GM12878 (cell line): ENCODE data around the gene ZNF526. TPM values are rescaled to one million over a fixed set of nuclear protein-coding genes. Genes with fewer than 3 reads are reported as not detected.

ENCODE experiments used
- ATAC-seq: fragments of 200-7000 bp; cut with Tn5 transposase; 3 replicates; pipeline ENCODE4 v1.9.1; 2020; ENCODE audit warnings: mild to moderate bottlenecking, moderate library complexity
- BruUV-seq: library from RNA; stranded (reverse); fragments of 400-500 nt; replicated peaks from 2 replicates; lab custom pipeline; 2021; lab: Mats Ljungman, UMichigan
- CTCF ChIA-PET: fragments of 300-600 bp; sonication (Branson Sonifier 250); formaldehyde crosslinking; extraction: SDS; loops from one replicate; lab custom pipeline; 2021; ENCODE audit warnings: inconsistent platforms; lab: Yijun Ruan, JAX
- POLR2A ChIA-PET: fragments of 350-600 bp; formaldehyde crosslinking; extraction: SDS; loops from one replicate; lab custom pipeline; 2021; ENCODE audit warnings: inconsistent platforms; lab: Charles Lee
- RAD21 ChIA-PET: fragments of 300-600 bp; sonication (Branson Sonifier 250); formaldehyde crosslinking; loops from one replicate; lab custom pipeline; 2023; ENCODE audit warnings: antibody characterized with exemption; ENCODE audit not compliant: unreplicated experiment; lab: Charles Lee
- SMC1A ChIA-PET: fragments of 300-600 bp; sonication (Branson Sonifier 250); formaldehyde crosslinking; loops from one replicate; lab custom pipeline; 2023; ENCODE audit not compliant: unreplicated experiment, uncharacterized antibody; lab: Charles Lee
- DNase-seq: peaks from one replicate; pipeline ENCODE4 v3.0.0-alpha.2; 2011; ENCODE audit warnings: low read depth, low spot score
- FAIRE-seq: peaks from 3 replicates; lab custom pipeline; 2011; peaks lifted over from hg19 to GRCh38; lab: Jason Lieb, UNC
- H2AFZ ChIP-seq: 2 replicates; pipeline ENCODE4 v1.6.0; 2011; ENCODE audit warnings: low read depth, low read length, control low read depth; ENCODE audit not compliant: control insufficient read depth
- H3K27ac ChIP-seq: 2 replicates; pipeline ENCODE4 v1.5.1; 2011; ENCODE audit warnings: control low read depth; ENCODE audit not compliant: control insufficient read depth, insufficient read depth
- H3K27me3 ChIP-seq, 2 experiments: replicated peaks in 1 of 2; 2 replicates each; pipeline versions ENCODE4 v1.6.0 to v1.6.1; 2011; ENCODE audit warnings: low read length in 1 of 2; ENCODE audit not compliant: control insufficient read depth in 2 of 2, insufficient read depth in 2 of 2
- H3K36me3 ChIP-seq, 2 experiments: 2 replicates each; pipeline ENCODE4 v1.5.1; 2011; ENCODE audit warnings: low read length in 1 of 2; ENCODE audit not compliant: control insufficient read depth in 2 of 2, insufficient read depth in 2 of 2
- H3K4me1 ChIP-seq: 2 replicates; pipeline ENCODE4 v1.6.1; 2011; ENCODE audit warnings: mild to moderate bottlenecking, low read length, moderate library complexity, mixed read lengths; ENCODE audit not compliant: control insufficient read depth, insufficient read depth
- H3K4me2 ChIP-seq: 2 replicates; pipeline ENCODE4 v1.6.0; 2011; ENCODE audit warnings: control low read depth; ENCODE audit not compliant: control insufficient read depth, insufficient read depth
- H3K4me3 ChIP-seq: fragments of 200-600 bp; sonication (generic); 2 replicates; pipeline ENCODE4 v1.5.1; 2016
- H3K79me2 ChIP-seq: 2 replicates; pipeline ENCODE4 v1.6.0; 2011; ENCODE audit warnings: low read length; ENCODE audit not compliant: control insufficient read depth, insufficient read depth
- H3K9ac ChIP-seq: 2 replicates; pipeline ENCODE4 v1.8.0; 2011; ENCODE audit warnings: low read length, control low read depth, mixed read lengths; ENCODE audit not compliant: control insufficient read depth, insufficient read depth
- H3K9me3 ChIP-seq: replicated peaks from 3 replicates; pipeline ENCODE4 v1.5.1; 2011; ENCODE audit warnings: mild to moderate bottlenecking, low read length; ENCODE audit not compliant: control insufficient read depth, insufficient read depth
- H4K20me1 ChIP-seq: 2 replicates; pipeline ENCODE4 v1.6.0; 2011; ENCODE audit not compliant: control insufficient read depth, insufficient read depth
- ASH2L ChIP-seq: fragments of 300-600, 200-600 bp; sonication (generic); IDR thresholded peaks from 2 replicates; pipeline ENCODE4 v1.6.1; 2017; ENCODE audit warnings: low read depth, mild to moderate bottlenecking, borderline replicate concordance
- ATF7 ChIP-seq: fragments of 450-650 bp; IDR thresholded peaks from 2 replicates; pipeline ENCODE4 v1.6.1; 2016; ENCODE audit warnings: low read depth, mild to moderate bottlenecking
- BACH1 ChIP-seq: fragments of 450-650 bp; IDR thresholded peaks from 2 replicates; pipeline ENCODE4 v1.6.1; 2017; ENCODE audit warnings: mild to moderate bottlenecking, borderline replicate concordance
- BHLHE40 ChIP-seq, 2 experiments: fragments of 450-650 bp in 1 of 2; IDR thresholded peaks; 2 replicates each; pipeline ENCODE4 v1.6.1; 2011 to 2017; ENCODE audit warnings: low read depth in 2 of 2, borderline replicate concordance in 1 of 2, improper control_type of control experiment in 1 of 2, low read length in 1 of 2, mild to moderate bottlenecking in 1 of 2
- CREB1 ChIP-seq: IDR thresholded peaks from 2 replicates; pipeline ENCODE4 v1.6.1; 2012; ENCODE audit warnings: low read depth, mild to moderate bottlenecking, inconsistent platforms
- EGR1 ChIP-seq, 2 experiments: IDR thresholded peaks; 1 replicate in 1 of 2; 2 replicates in 1 of 2; pipeline ENCODE4 v1.6.1; 2011 to 2012; ENCODE audit warnings: low read depth in 2 of 2, low read length in 2 of 2, borderline replicate concordance in 1 of 2, mild to moderate bottlenecking in 1 of 2, moderate library complexity in 1 of 2
- FOS ChIP-seq: IDR thresholded peaks from 3 replicates; pipeline ENCODE4 v1.6.1; 2011; ENCODE audit warnings: borderline replicate concordance; ENCODE audit not compliant: insufficient read length; ENCODE audit errors: extremely low read depth
- GATAD2B ChIP-seq: fragments of 450-650 bp; conservative IDR thresholded peaks from 2 replicates; pipeline ENCODE4 v1.6.1; 2017; ENCODE audit warnings: low read depth, mild to moderate bottlenecking, moderate library complexity
- HCFC1 ChIP-seq: fragments of 150-350 bp; IDR thresholded peaks from 2 replicates; pipeline ENCODE4 v1.6.1; 2014; ENCODE audit warnings: low read length
- HDGF ChIP-seq: fragments of 450-650 bp; IDR thresholded peaks from 2 replicates; pipeline ENCODE4 v1.6.1; 2016; ENCODE audit warnings: antibody characterized with exemption
- PBX3 ChIP-seq: IDR thresholded peaks from 2 replicates; pipeline ENCODE4 v1.6.1; 2011; ENCODE audit warnings: mild to moderate bottlenecking, low read depth, low read length, moderate library complexity; ENCODE audit not compliant: insufficient replicate concordance
- POLR2A ChIP-seq: IDR thresholded peaks from 2 replicates; pipeline ENCODE4 v1.6.1; 2011; ENCODE audit warnings: low read depth, mild to moderate bottlenecking, low read length
- POLR2AphosphoS5 ChIP-seq: IDR thresholded peaks from 2 replicates; pipeline ENCODE4 v1.6.1; 2011; ENCODE audit warnings: mild to moderate bottlenecking, low read length, inconsistent platforms
- RELB ChIP-seq: fragments of 450-650 bp; IDR thresholded peaks from 2 replicates; pipeline ENCODE4 v1.6.1; 2017; ENCODE audit warnings: low read depth, mild to moderate bottlenecking, moderate library complexity
- RUNX3 ChIP-seq: IDR thresholded peaks from 2 replicates; pipeline ENCODE4 v1.6.1; 2012; ENCODE audit warnings: low read length, inconsistent platforms
- SP1 ChIP-seq: IDR thresholded peaks from one replicate; pipeline ENCODE4 v1.6.1; 2011; ENCODE audit warnings: low read depth, low read length
- TARDBP ChIP-seq: IDR thresholded peaks from 2 replicates; pipeline ENCODE4 v1.6.1; 2016; ENCODE audit warnings: borderline replicate concordance
- TCF12 ChIP-seq: IDR thresholded peaks from 2 replicates; pipeline ENCODE4 v1.6.1; 2011; ENCODE audit warnings: low read depth, mild to moderate bottlenecking, low read length
- TCF3 ChIP-seq: IDR thresholded peaks from 2 replicates; pipeline ENCODE4 v1.6.1; 2012; ENCODE audit warnings: low read depth, mild to moderate bottlenecking, low read length, borderline replicate concordance; ENCODE audit not compliant: insufficient read depth
- ZZZ3 ChIP-seq: IDR thresholded peaks from 2 replicates; pipeline ENCODE4 v1.6.1; 2011; ENCODE audit warnings: low read depth; ENCODE audit not compliant: control insufficient read depth, insufficient read length
- WGBS: methylation state at CpG from one replicate; pipeline ENCODE4 v1.1.6; 2016; ENCODE audit warnings: low lambda C conversion rate; ENCODE audit not compliant: insufficient replicate concordance, insufficient coverage; ENCODE audit errors: missing lambda C conversion rate; 5-methylcytosine and 5-hydroxymethylcytosine counted together
- in situ Hi-C: fragments of 300-500 bp; cut with MboI; formaldehyde crosslinking; loops from 9 replicates; pipeline ENCODE4 v1.14.3; 2018; ENCODE audit warnings: mixed read lengths
- intact Hi-C: fragments of 100-400 bp; cut with micrococcal nuclease; formaldehyde crosslinking; loops from one replicate; pipeline ENCODE4 v1.14.2; 2022; ENCODE audit not compliant: unreplicated experiment
- polyA plus RNA-seq, 11 experiments: library from polyadenylated mRNA; depleted of rRNA in 4 of 11; unstranded in 6 of 11; stranded (reverse) in 5 of 11; fragments of >200 nt; fragmentation: Nextera tagmentation in 4 of 11; fragmentation: Illumina TruSeq in 1 of 11; extraction: Ambion mirVana in 4 of 11; extraction: Trizol in 1 of 11; gene quantifications; 1 replicate in 1 of 11; 2 replicates in 10 of 11; pipeline versions ENCODE4 v1.2.1 to v1.2.3, GENCODE V29; 2011 to 2016; ENCODE audit warnings: inconsistent platforms in 2 of 11, missing spikeins in 2 of 11, low read depth in 1 of 11
- total RNA-seq, 4 experiments: library from RNA; depleted of rRNA in 3 of 4; stranded (reverse); fragments of >200 nt in 3 of 4; fragmentation: Illumina TruSeq in 1 of 4; extraction: Trizol in 1 of 4; gene quantifications; 2 replicates each; pipeline versions ENCODE4 v1.2.1 to v1.2.3, GENCODE V29; 2013 to 2021

The ZNF526 gene
- total and polyA plus RNA-seq, 10 of the 15 experiments (the other 5 are each of a cell fraction or from before 2014, with no cell fraction given) = 1.8 to 18.3 (median 5.5) TPM

- intact Hi-C loops = loop anchor here (1.0 to 5.0 kb wide), 3 partner anchors 67 to 126 kb away; partner anchors contain the start of genes MEGF8 and POU2F2
- TF ChIP-seq EGR1 (IDR thresholded peaks at IDR 0.05; ENCODE audit: borderline replicate concordance in 1 of 2, low read depth in 2 of 2, low read length in 2 of 2) (peak in 1 of 2 experiments; percentile 7; a peak in 1 of 3 replicates), BACH1 (0 out of 2 replicates have a peak, but pooled peaks have one; percentile 22), POLR2AphosphoS5 (peak; percentile 21; the same call in 1 of the 2 replicates), CREB1 (0 out of 2 replicates have a peak, but pooled peaks have one; percentile 17), TCF12 (peak; percentile 64; the same call in 1 of the 2 replicates), GATAD2B (no peak), SP1 (peak; percentile 20), RELB (0 out of 2 replicates have a peak, but pooled peaks have one; percentile 15), TARDBP (peak; percentile 46; the same call in 1 of the 2 replicates), HCFC1 (peak; percentile 20; the same call in 1 of the 2 replicates), ATF7 (no peak), ASH2L (no peak), TCF3 (peak; percentile 35; the same call in 1 of the 2 replicates), POLR2A (peak; percentile 79; the same call in 1 of the 2 replicates), BHLHE40 (IDR thresholded peaks at IDR 0.05; ENCODE audit: borderline replicate concordance in 1 of 2, low read depth in 2 of 2, low read length in 1 of 2) (peak in 1 of 2 experiments; percentile 5; a peak in 1 of 4 replicates), FOS (no peak), HDGF (peak; percentile 31; the same call in 1 of the 2 replicates), RUNX3 (peak; percentile 65), ZZZ3 (no peak), PBX3 (peak; percentile 76)
Measured at GRCh38 chr19:42198676-42199439, 21.3 kb upstream of the ZNF526 start.

More at GRCh38 chr19:42198676-42199439, 21.3 kb upstream of the ZNF526 start:
- Histone ChIP-seq H3K9me3 (no peaks in the 10 kb centered on the region; the same call in 2 of the 3 replicates), H3K27ac (peak overlapping the region; percentile 95), H3K9ac (peak overlapping the region; percentile 57), H3K79me2 (peaks cover 9% of the 10 kb centered on the region), H2AFZ (no peak overlapping the region; the same call in 1 of the 2 replicates), H3K4me2 (peak overlapping the region; percentile 90), H3K27me3 (no peaks in the 10 kb centered on the region), H3K4me1 (peaks cover 59% of the 10 kb centered on the region), H3K4me3 (peak overlapping the region; percentile 41; the same call in 1 of the 2 replicates), H3K36me3 (peaks cover 8 to 27% of the 10 kb centered on the region in 2 experiments; a peak in 3 of 4 replicates), H4K20me1 (no peaks in the 10 kb centered on the region)
- ATAC-seq = peak; percentile 65
- CTCF ChIA-PET = interaction anchor here (1.0 to 3.0 kb wide), 11 partner anchors 11 to 90 kb away, joined by 3 to 10 read pairs (median 4); partner anchors contain the start of gene POU2F2
- peak; percentile 53 for DNase-seq
- no peak for FAIRE-seq
- RAD21 ChIA-PET = interaction anchor here (1.0 to 4.6 kb wide), 7 partner anchors 22 to 123 kb away, joined by 4 to 20 read pairs (median 5); partner anchors contain the start of genes GSK3A, PAFAH1B3, POU2F2 and PRR19
- TSS peak; percentile 44 for BruUV-seq
- in situ Hi-C loops = no loop called here
- SMC1A ChIA-PET = interaction anchor here (0.6 to 6.0 kb wide), 10 partner anchors 9 to 123 kb away, joined by 3 to 23 read pairs (median 4); partner anchors contain the start of genes GSK3A and ZNF574
- 0% methylated on average over 7 of the region's 7 CpGs for WGBS
- POLR2A ChIA-PET = interaction anchor here (0.6 to 1.6 kb wide), 6 partner anchors 9 to 497 kb away, joined by 3 to 9 read pairs (median 3); partner anchors contain the start of gene GSK3A
